Fibroblast of lung (primary cell): ENCODE data around the gene TRMU. TPM values are rescaled to one million over a fixed set of nuclear protein-coding genes. Genes with fewer than 3 reads are reported as not detected.
A peak's percentile ranks its signal among the peaks of the same experiment; 100 is the strongest.

ENCODE experiments used
- DNase-seq, 2 donors: peaks; one replicate each; pipeline versions ENCODE4 v3.0.0 to v3.0.0-alpha.2; 2010; ENCODE audit warnings: low read depth in 2 of 2
- H2AFZ ChIP-seq: 2 replicates; pipeline ENCODE4 v1.5.1; 2012; ENCODE audit warnings: low read length, control low read depth, inconsistent platforms
- H3K27ac ChIP-seq: 2 replicates; pipeline ENCODE4 v1.5.1; 2011; ENCODE audit warnings: low read length, control low read depth; ENCODE audit not compliant: insufficient read depth
- H3K27me3 ChIP-seq: 2 replicates; pipeline ENCODE4 v1.5.1; 2011; ENCODE audit warnings: mild to moderate bottlenecking, low read length; ENCODE audit not compliant: control insufficient read depth, insufficient read depth
- H3K36me3 ChIP-seq: 2 replicates; pipeline ENCODE4 v1.5.1; 2011; ENCODE audit warnings: low read length; ENCODE audit not compliant: control insufficient read depth, insufficient read depth
- H3K4me1 ChIP-seq: 2 replicates; pipeline ENCODE4 v1.5.1; 2011; ENCODE audit warnings: low read length; ENCODE audit not compliant: control insufficient read depth, insufficient read depth; ENCODE audit errors: extremely low read depth
- H3K4me2 ChIP-seq: 2 replicates; pipeline ENCODE4 v1.5.1; 2011; ENCODE audit warnings: low read length, control low read depth; ENCODE audit not compliant: insufficient read depth; ENCODE audit errors: extremely low read depth
- H3K4me3 ChIP-seq, 4 experiments: fragments of 200-600 bp in 1 of 4; sonication (generic) in 1 of 4; replicated peaks in 1 of 4; 2 replicates each; pipeline ENCODE4 v1.5.1; 2011 to 2016; ENCODE audit warnings: low read length in 4 of 4, low read depth in 3 of 4, mild to moderate bottlenecking in 3 of 4, control low read depth in 2 of 4, inconsistent platforms in 1 of 4, mixed read lengths in 1 of 4; ENCODE audit not compliant: insufficient read depth in 1 of 4; ENCODE audit errors: control extremely low read depth in 1 of 4
- H3K79me2 ChIP-seq: 2 replicates; pipeline ENCODE4 v1.5.1; 2012; ENCODE audit warnings: mild to moderate bottlenecking, low read length, inconsistent platforms; ENCODE audit not compliant: control insufficient read depth, insufficient read depth
- H3K9ac ChIP-seq: 2 replicates; pipeline ENCODE4 v1.5.1; 2011; ENCODE audit warnings: mild to moderate bottlenecking, low read length, control low read depth; ENCODE audit not compliant: insufficient read depth
- H3K9me3 ChIP-seq: 2 replicates; pipeline ENCODE4 v1.5.1; 2012; ENCODE audit warnings: low read depth, low read length; ENCODE audit not compliant: control insufficient read depth, insufficient read depth
- H4K20me1 ChIP-seq: 2 replicates; pipeline ENCODE4 v1.5.1; 2011; ENCODE audit warnings: low read length; ENCODE audit not compliant: control insufficient read depth, insufficient read depth; ENCODE audit errors: extremely low read depth
- EZH2 ChIP-seq: IDR thresholded peaks from 2 replicates; pipeline ENCODE4 v1.5.1; 2012; ENCODE audit warnings: low read length, control low read depth, mild to moderate bottlenecking; ENCODE audit errors: missing control alignments
- polyA plus RNA-seq, 2 donors: library from polyadenylated mRNA; depleted of rRNA in 1 of 2; stranded (reverse) in 1 of 2; unstranded in 1 of 2; fragments of >200 nt; gene quantifications; 2 replicates each; pipeline ENCODE4 v1.2.1, GENCODE V29; 2011 to 2012; ENCODE audit warnings: missing spikeins in 1 of 2
- total RNA-seq: library from RNA; depleted of rRNA; stranded (reverse); fragments of >200 nt; gene quantifications from 2 replicates; pipeline ENCODE4 v1.2.1, GENCODE V29; 2014
- TF ChIP-seq, protein P1 (sequence below), 2 donors: IDR thresholded peaks in 1 of 2; conservative IDR thresholded peaks in 1 of 2; 1 replicate in 1 of 2; 2 replicates in 1 of 2; pipeline ENCODE4 v1.5.1; 2011 to 2012; ENCODE audit warnings: low read length in 2 of 2, control low read depth in 1 of 2, inconsistent platforms in 1 of 2, low read depth in 1 of 2, mild to moderate bottlenecking in 1 of 2

The TRMU gene
- total and polyA plus RNA-seq, 2 donors (not counting 1 experiment from before 2014, with no cell fraction given): 18.4 to 22.1 TPM

GRCh38 chr22:46373159-46373558, 37.6 kb downstream of the TRMU start:
- H3K27ac ChIP-seq: no peak overlapping the region
- no peaks in the 10 kb centered on the region for H3K27me3 ChIP-seq
- no peak overlapping the region for H3K4me3 ChIP-seq
- H3K4me2 ChIP-seq: no peak overlapping the region
- DNase-seq: no peak
- TF ChIP-seq, protein P1, sequence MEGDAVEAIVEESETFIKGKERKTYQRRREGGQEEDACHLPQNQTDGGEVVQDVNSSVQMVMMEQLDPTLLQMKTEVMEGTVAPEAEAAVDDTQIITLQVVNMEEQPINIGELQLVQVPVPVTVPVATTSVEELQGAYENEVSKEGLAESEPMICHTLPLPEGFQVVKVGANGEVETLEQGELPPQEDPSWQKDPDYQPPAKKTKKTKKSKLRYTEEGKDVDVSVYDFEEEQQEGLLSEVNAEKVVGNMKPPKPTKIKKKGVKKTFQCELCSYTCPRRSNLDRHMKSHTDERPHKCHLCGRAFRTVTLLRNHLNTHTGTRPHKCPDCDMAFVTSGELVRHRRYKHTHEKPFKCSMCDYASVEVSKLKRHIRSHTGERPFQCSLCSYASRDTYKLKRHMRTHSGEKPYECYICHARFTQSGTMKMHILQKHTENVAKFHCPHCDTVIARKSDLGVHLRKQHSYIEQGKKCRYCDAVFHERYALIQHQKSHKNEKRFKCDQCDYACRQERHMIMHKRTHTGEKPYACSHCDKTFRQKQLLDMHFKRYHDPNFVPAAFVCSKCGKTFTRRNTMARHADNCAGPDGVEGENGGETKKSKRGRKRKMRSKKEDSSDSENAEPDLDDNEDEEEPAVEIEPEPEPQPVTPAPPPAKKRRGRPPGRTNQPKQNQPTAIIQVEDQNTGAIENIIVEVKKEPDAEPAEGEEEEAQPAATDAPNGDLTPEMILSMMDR (conservative IDR thresholded peaks at IDR 0.05 in 1 of 2, IDR thresholded peaks at IDR 0.05 in 1 of 2; ENCODE audit: low read depth in 1 of 2, low read length in 2 of 2): no peak
- TF ChIP-seq EZH2: no peak
- no peak overlapping the region for H2AFZ ChIP-seq
- no peaks in the 10 kb centered on the region for H3K79me2 ChIP-seq
- no peaks in the 10 kb centered on the region for H3K4me1 ChIP-seq
- H4K20me1 ChIP-seq: no peaks in the 10 kb centered on the region
- no peak overlapping the region for H3K9ac ChIP-seq
- no peaks in the 10 kb centered on the region for H3K9me3 ChIP-seq
- H3K36me3 ChIP-seq: no peaks in the 10 kb centered on the region

GRCh38 chr22:46373921-46374662, 38.6 kb downstream of the TRMU start:
- Histone ChIP-seq H3K9ac (no peak overlapping the region), H3K36me3 (no peaks in the 10 kb centered on the region), H3K4me2 (no peak overlapping the region), H2AFZ (no peak overlapping the region), H3K27ac (no peak overlapping the region), H3K79me2 (no peaks in the 10 kb centered on the region), H3K4me1 (no peaks in the 10 kb centered on the region), H4K20me1 (no peaks in the 10 kb centered on the region), H3K4me3 (no peak overlapping the region), H3K9me3 (no peaks in the 10 kb centered on the region), H3K27me3 (no peaks in the 10 kb centered on the region)
- TF ChIP-seq, protein P1 (conservative IDR thresholded peaks at IDR 0.05 in 1 of 2, IDR thresholded peaks at IDR 0.05 in 1 of 2; ENCODE audit: low read depth in 1 of 2, low read length in 2 of 2): no peak
- no peak for TF ChIP-seq EZH2
- DNase-seq: peak in 1 of 2 donors; percentile 60

GRCh38 chr22:46374663-46375474, 39.4 kb downstream of the TRMU start:
- Histone ChIP-seq H3K36me3 (no peaks in the 10 kb centered on the region), H3K27ac (no peak overlapping the region), H3K4me3 (no peak overlapping the region), H2AFZ (no peak overlapping the region), H3K4me2 (no peak overlapping the region), H3K9me3 (no peaks in the 10 kb centered on the region), H3K4me1 (no peaks in the 10 kb centered on the region), H3K27me3 (no peaks in the 10 kb centered on the region), H3K9ac (no peak overlapping the region), H4K20me1 (no peaks in the 10 kb centered on the region), H3K79me2 (no peaks in the 10 kb centered on the region)
- TF ChIP-seq EZH2: no peak
- TF ChIP-seq, protein P1 (conservative IDR thresholded peaks at IDR 0.05 in 1 of 2, IDR thresholded peaks at IDR 0.05 in 1 of 2; ENCODE audit: low read depth in 1 of 2, low read length in 2 of 2): no peak
- no peak for DNase-seq
